Measurements from ENCODE around the gene SEC61A2.

Gene SEC61A2

GRCh38 chr10:12213621-12214020 is 84.1 kb downstream of the SEC61A2 start:
- in situ Hi-C loops (cut with MboI; ENCODE audit: low sequenced_read_pairs, unreplicated experiment): no loop called here
- DNase-seq (ENCODE audit: low spot score): no peak

GRCh38 chr10:12214093-12214492 is 84.6 kb downstream of the SEC61A2 start:
- no peak for TF ChIP-seq CTCF (IDR thresholded peaks at IDR 0.05; ENCODE audit: borderline replicate concordance, control extremely low read depth, extremely low read depth, insufficient read depth, missing control alignments)
- DNase-seq (ENCODE audit: low spot score): no peak
- in situ Hi-C loops (cut with MboI; ENCODE audit: low sequenced_read_pairs, unreplicated experiment): no loop called here

More at GRCh38 chr10:12213621-12214020, 84.1 kb downstream of the SEC61A2 start:
- no peak for TF ChIP-seq CTCF (IDR thresholded peaks at IDR 0.05; ENCODE audit: borderline replicate concordance, control extremely low read depth, extremely low read depth, insufficient read depth, missing control alignments)

GRCh38 chr10:12214763-12215218 is 85.3 kb downstream of the SEC61A2 start:
- TF ChIP-seq CTCF (IDR thresholded peaks at IDR 0.05; ENCODE audit: borderline replicate concordance, control extremely low read depth, extremely low read depth, insufficient read depth, missing control alignments): peak; percentile 32
- no peak for DNase-seq (ENCODE audit: low spot score)
- in situ Hi-C loops (cut with MboI; ENCODE audit: low sequenced_read_pairs, unreplicated experiment): no loop called here

Data from GM13976 (cell line).